ENCODE results near the gene UTS2B. TPM values are rescaled to one million over a fixed set of nuclear protein-coding genes. Genes with fewer than 3 reads are reported as not detected.

Gene UTS2B
- polyA plus RNA-seq, 1 experiment, result 1.2 TPM

DNA sequence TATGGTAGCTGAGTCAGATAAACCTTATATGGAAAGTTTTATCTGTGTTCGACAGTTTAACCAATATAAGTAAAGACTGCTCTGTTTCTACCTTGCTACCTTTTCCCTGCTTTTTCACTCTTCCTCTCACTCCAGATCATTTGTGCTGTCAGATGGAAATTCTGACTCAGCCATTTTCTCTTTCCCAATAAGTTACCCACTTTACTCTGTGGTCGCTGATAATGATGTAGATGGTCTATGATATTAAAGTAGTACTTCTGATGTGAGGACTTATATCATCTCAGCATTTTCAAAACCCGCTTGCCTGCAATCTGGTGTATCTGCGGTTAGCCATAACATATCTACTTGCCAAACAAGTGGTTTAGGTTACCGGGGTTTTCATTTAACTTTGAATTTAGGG, 15.0 kb upstream of the UTS2B start:
- CTCF ChIA-PET, result interaction anchor here (0.7 to 1.4 kb wide), 2 partner anchors 10 to 46 kb away, joined by 3 read pairs; no protein-coding TSS in a partner anchor
- no peak overlapping the region for H3K27ac ChIP-seq (ENCODE audit: low read depth, low read length)
- H3K27me3 ChIP-seq (ENCODE audit: control insufficient read depth, insufficient read depth, low read length), result no peaks in the 10 kb centered on the region
- no peak for DNase-seq (ENCODE audit: low read depth, low spot score)
- no peak overlapping the region for H3K4me3 ChIP-seq (ENCODE audit: low read depth, low read length)
- TF ChIP-seq, protein P1, sequence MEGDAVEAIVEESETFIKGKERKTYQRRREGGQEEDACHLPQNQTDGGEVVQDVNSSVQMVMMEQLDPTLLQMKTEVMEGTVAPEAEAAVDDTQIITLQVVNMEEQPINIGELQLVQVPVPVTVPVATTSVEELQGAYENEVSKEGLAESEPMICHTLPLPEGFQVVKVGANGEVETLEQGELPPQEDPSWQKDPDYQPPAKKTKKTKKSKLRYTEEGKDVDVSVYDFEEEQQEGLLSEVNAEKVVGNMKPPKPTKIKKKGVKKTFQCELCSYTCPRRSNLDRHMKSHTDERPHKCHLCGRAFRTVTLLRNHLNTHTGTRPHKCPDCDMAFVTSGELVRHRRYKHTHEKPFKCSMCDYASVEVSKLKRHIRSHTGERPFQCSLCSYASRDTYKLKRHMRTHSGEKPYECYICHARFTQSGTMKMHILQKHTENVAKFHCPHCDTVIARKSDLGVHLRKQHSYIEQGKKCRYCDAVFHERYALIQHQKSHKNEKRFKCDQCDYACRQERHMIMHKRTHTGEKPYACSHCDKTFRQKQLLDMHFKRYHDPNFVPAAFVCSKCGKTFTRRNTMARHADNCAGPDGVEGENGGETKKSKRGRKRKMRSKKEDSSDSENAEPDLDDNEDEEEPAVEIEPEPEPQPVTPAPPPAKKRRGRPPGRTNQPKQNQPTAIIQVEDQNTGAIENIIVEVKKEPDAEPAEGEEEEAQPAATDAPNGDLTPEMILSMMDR (IDR thresholded peaks at IDR 0.05; ENCODE audit: low read depth, low read length), result no peak
- no peaks in the 10 kb centered on the region for H3K9me3 ChIP-seq (ENCODE audit: control insufficient read depth, insufficient read depth, low read length)
- POLR2A ChIA-PET, result no interaction called here

DNA sequence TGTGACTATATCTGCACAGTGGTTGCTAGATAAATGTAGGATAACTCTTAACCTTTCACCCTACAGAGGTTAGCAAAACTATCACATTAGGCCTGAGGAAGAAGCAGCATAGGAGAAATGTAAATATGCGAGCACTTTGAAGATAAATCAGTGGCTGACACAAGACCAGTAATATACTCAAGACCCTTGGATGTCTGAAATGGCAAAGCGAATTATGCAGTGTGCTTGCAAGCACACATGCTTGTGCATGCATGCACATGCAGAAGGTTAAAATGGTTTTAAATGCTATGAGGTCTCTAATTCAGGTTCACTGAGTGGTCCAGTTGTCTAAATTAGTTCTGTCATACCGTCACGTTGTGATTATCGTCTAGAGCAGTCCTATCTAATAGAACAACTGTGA, 13.6 kb upstream of the UTS2B start:
- H3K27ac ChIP-seq (ENCODE audit: low read depth, low read length), result no peak overlapping the region
- no peak for DNase-seq (ENCODE audit: low read depth, low spot score)
- TF ChIP-seq, protein P1 (IDR thresholded peaks at IDR 0.05; ENCODE audit: low read depth, low read length), result no peak
- ChIA-PET POLR2A (no interaction called here), CTCF (interaction anchor here (1.4 kb wide), 1 partner anchor 12 kb away, joined by 3 read pairs; no protein-coding TSS in a partner anchor)
- H3K27me3 ChIP-seq (ENCODE audit: control insufficient read depth, insufficient read depth, low read length), result no peaks in the 10 kb centered on the region
- no peak overlapping the region for H3K4me3 ChIP-seq (ENCODE audit: low read depth, low read length)
- H3K9me3 ChIP-seq (ENCODE audit: control insufficient read depth, insufficient read depth, low read length), result no peaks in the 10 kb centered on the region

- ChIA-PET POLR2A (no interaction called here), CTCF (no interaction called here)
- no peaks in the 10 kb centered on the region for H3K27me3 ChIP-seq (ENCODE audit: control insufficient read depth, insufficient read depth, low read length)
- no peaks in the 10 kb centered on the region for H3K9me3 ChIP-seq (ENCODE audit: control insufficient read depth, insufficient read depth, low read length)
- no peak for DNase-seq (ENCODE audit: low read depth, low spot score)
- H3K4me3 ChIP-seq (ENCODE audit: low read depth, low read length), result no peak overlapping the region
- H3K27ac ChIP-seq (ENCODE audit: low read depth, low read length), result no peak overlapping the region
- TF ChIP-seq, protein P1 (IDR thresholded peaks at IDR 0.05; ENCODE audit: low read depth, low read length), result no peak
Observed at GRCh38 chr3:191343115-191343514, 12.8 kb upstream of the UTS2B start.

DNA sequence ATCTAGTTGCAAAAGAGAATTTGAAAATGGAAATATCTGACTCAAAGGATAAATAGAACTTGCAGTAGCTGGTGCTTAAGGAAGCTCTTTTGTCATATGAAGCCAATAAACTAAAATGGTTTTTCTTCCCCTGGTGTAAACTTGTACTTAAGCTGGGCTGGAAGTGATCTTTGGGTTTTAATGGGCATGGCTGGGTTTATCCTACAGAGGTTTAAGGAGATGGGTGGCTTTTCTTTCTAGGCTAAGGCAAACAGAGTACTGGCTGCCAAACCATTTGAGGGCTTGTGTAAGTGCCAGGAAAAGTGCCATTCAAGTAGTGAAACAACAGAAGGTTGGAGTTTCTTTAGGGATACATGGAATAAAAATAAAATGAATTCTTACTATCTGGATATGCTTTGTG, 12.1 kb upstream of the UTS2B start:
- CTCF ChIA-PET, result interaction anchor here (1.0 kb wide), 1 partner anchor 51 kb away, joined by 3 read pairs; no protein-coding TSS in a partner anchor
- POLR2A ChIA-PET, result no interaction called here
- no peak for DNase-seq (ENCODE audit: low read depth, low spot score)
- Histone ChIP-seq H3K4me3 (ENCODE audit: low read depth, low read length) (no peak overlapping the region), H3K27me3 (ENCODE audit: control insufficient read depth, insufficient read depth, low read length) (no peaks in the 10 kb centered on the region), H3K27ac (ENCODE audit: low read depth, low read length) (no peak overlapping the region), H3K9me3 (ENCODE audit: control insufficient read depth, insufficient read depth, low read length) (no peaks in the 10 kb centered on the region)
- TF ChIP-seq, protein P1 (IDR thresholded peaks at IDR 0.05; ENCODE audit: low read depth, low read length), result no peak

GRCh38 chr3:191342006-191342405, 11.7 kb upstream of the UTS2B start:
- ChIA-PET CTCF (interaction anchor here (1.0 kb wide), 2 partner anchors 13 to 52 kb away, joined by 3 read pairs; no protein-coding TSS in a partner anchor), POLR2A (no interaction called here)
- Histone ChIP-seq H3K27ac (ENCODE audit: low read depth, low read length) (no peak overlapping the region), H3K27me3 (ENCODE audit: control insufficient read depth, insufficient read depth, low read length) (no peaks in the 10 kb centered on the region), H3K4me3 (ENCODE audit: low read depth, low read length) (no peak overlapping the region), H3K9me3 (ENCODE audit: control insufficient read depth, insufficient read depth, low read length) (no peaks in the 10 kb centered on the region)
- no peak for DNase-seq (ENCODE audit: low read depth, low spot score)
- TF ChIP-seq, protein P1 (IDR thresholded peaks at IDR 0.05; ENCODE audit: low read depth, low read length), result no peak
